ENCODE results near the gene VOPP1. TPM values are rescaled to one million over a fixed set of nuclear protein-coding genes. Genes with fewer than 3 reads are reported as not detected.
"Not testable (repeated sequence)": the region's sequence is repeated elsewhere in the genome, so short reads cannot be mapped to it uniquely, and the experiment has no call there.

VOPP1 gene
- total RNA-seq, 2 experiments from 2014 or later = 32.6 to 34.7 TPM

GRCh38 chr7:55588379-55588699 lies 16.0 kb upstream of the VOPP1 start:
- CTCF ChIA-PET = interaction anchor here (0.9 to 1.4 kb wide), 3 partner anchors 9 to 155 kb away, joined by 3 read pairs; no protein-coding TSS in a partner anchor
- Mint-ChIP-seq H3K4me3 (no peak overlapping the region), H3K27ac (no peak overlapping the region), H3K9me3 (no peaks in the 10 kb centered on the region), H3K27me3 (peaks cover 3% of the 10 kb centered on the region), H3K36me3 (ENCODE audit: low read depth) (no peaks in the 10 kb centered on the region), H3K4me1 (ENCODE audit: low read depth) (no peaks in the 10 kb centered on the region)
- DNase-seq (no peak), ATAC-seq (no peak)
- no peak for TF ChIP-seq CTCF (IDR thresholded peaks at IDR 0.05)
- POLR2A ChIA-PET = interaction anchor here (0.8 to 1.4 kb wide), 3 partner anchors 14 to 237 kb away, joined by 3 to 5 read pairs (median 3); no protein-coding TSS in a partner anchor
- intact Hi-C loops (cut with micrococcal nuclease) = no loop called here

- Mint-ChIP-seq H3K36me3 (ENCODE audit: low read depth) (no peaks in the 10 kb centered on the region), H3K27ac (no peak overlapping the region), H3K4me1 (ENCODE audit: low read depth) (no peaks in the 10 kb centered on the region), H3K27me3 (peaks cover 3% of the 10 kb centered on the region), H3K9me3 (no peaks in the 10 kb centered on the region), H3K4me3 (no peak overlapping the region)
- no peak for DNase-seq
- ChIA-PET POLR2A (interaction anchor here (0.8 to 1.4 kb wide), 3 partner anchors 14 to 20 kb away, joined by 3 to 5 read pairs (median 3); no protein-coding TSS in a partner anchor), CTCF (interaction anchor here (0.9 kb wide), 1 partner anchor 155 kb away, joined by 3 read pairs; no protein-coding TSS in a partner anchor)
- ATAC-seq = no peak
- no peak for TF ChIP-seq CTCF (IDR thresholded peaks at IDR 0.05)
- intact Hi-C loops (cut with micrococcal nuclease) = no loop called here
Measured at GRCh38 chr7:55587687-55588378, 15.5 kb upstream of the VOPP1 start.

GRCh38 chr7:55582656-55583055 lies 10.4 kb upstream of the VOPP1 start:
- intact Hi-C loops (cut with micrococcal nuclease); H3K4me1 Mint-ChIP-seq (ENCODE audit: low read depth); DNase-seq; H3K4me3 Mint-ChIP-seq; H3K27ac Mint-ChIP-seq; H3K27me3 Mint-ChIP-seq; H3K36me3 Mint-ChIP-seq (ENCODE audit: low read depth); H3K9me3 Mint-ChIP-seq; ATAC-seq: not testable (repeated sequence)
- CTCF ChIA-PET = interaction anchor here (0.7 to 1.4 kb wide), 3 partner anchors 9 to 81 kb away, joined by 3 to 7 read pairs (median 3); no protein-coding TSS in a partner anchor
- POLR2A ChIA-PET = interaction anchor here (0.6 kb wide), 1 partner anchor 290 kb away, joined by 3 read pairs; no protein-coding TSS in a partner anchor

- TF ChIP-seq CTCF (IDR thresholded peaks at IDR 0.05) = no peak
- H3K27me3 Mint-ChIP-seq = no peaks in the 10 kb centered on the region
- peaks cover 30% of the 10 kb centered on the region for H3K4me1 Mint-ChIP-seq (ENCODE audit: low read depth)
- no peak overlapping the region for H3K27ac Mint-ChIP-seq
- no peak for DNase-seq
- intact Hi-C loops (cut with micrococcal nuclease) = no loop called here
- no peaks in the 10 kb centered on the region for H3K36me3 Mint-ChIP-seq (ENCODE audit: low read depth)
- CTCF ChIA-PET = no interaction called here
- no peak overlapping the region for H3K4me3 Mint-ChIP-seq
- ATAC-seq = no peak
- POLR2A ChIA-PET = no interaction called here
- H3K9me3 Mint-ChIP-seq = no peaks in the 10 kb centered on the region
Measured at GRCh38 chr7:55576753-55577152, 4.5 kb upstream of the VOPP1 start.

GRCh38 chr7:55575733-55576132 lies 3.4 kb upstream of the VOPP1 start:
- Mint-ChIP-seq H3K4me1 (ENCODE audit: low read depth) (peaks cover 32% of the 10 kb centered on the region), H3K9me3 (no peaks in the 10 kb centered on the region), H3K36me3 (ENCODE audit: low read depth) (no peaks in the 10 kb centered on the region), H3K27ac (no peak overlapping the region), H3K4me3 (no peak overlapping the region), H3K27me3 (no peaks in the 10 kb centered on the region)
- no peak for DNase-seq
- TF ChIP-seq CTCF (IDR thresholded peaks at IDR 0.05) = no peak
- CTCF ChIA-PET = no interaction called here
- POLR2A ChIA-PET = no interaction called here
- intact Hi-C loops (cut with micrococcal nuclease) = no loop called here
- no peak for ATAC-seq
